AG04449 (cell line): Measurements from ENCODE around the gene OR51L1.
"Not testable (repeated sequence)": the region's sequence is repeated elsewhere in the genome, so short reads cannot be mapped to it uniquely, and the experiment has no call there.

Experiments used
- CTCF ChIA-PET: fragments of 350-600 bp; formaldehyde crosslinking; extraction: SDS; loops from one replicate; lab custom pipeline; 2021; ENCODE audit warnings: antibody characterized with exemption; lab: Yijun Ruan, JAX
- POLR2A ChIA-PET: fragments of 400-600, 350-600 bp; formaldehyde crosslinking; extraction: SDS; loops from one replicate; lab custom pipeline; 2020; ENCODE audit warnings: antibody characterized with exemption, inconsistent platforms; lab: Yijun Ruan, JAX
- DNase-seq: peaks from one replicate; pipeline ENCODE4 v3.0.0-alpha.2; 2010; ENCODE audit warnings: low read depth, low spot score
- H3K4me3 ChIP-seq: 2 replicates; pipeline ENCODE4 v1.5.1; 2011; ENCODE audit warnings: low read depth, mild to moderate bottlenecking, control low read depth, low read length
- CTCF ChIP-seq: IDR thresholded peaks from one replicate; pipeline ENCODE4 v1.5.1; 2011; ENCODE audit warnings: mild to moderate bottlenecking, moderate library complexity, low read length, control low read depth, inconsistent platforms; ENCODE audit not compliant: insufficient read depth; ENCODE audit errors: missing control alignments

The OR51L1 gene

DNA sequence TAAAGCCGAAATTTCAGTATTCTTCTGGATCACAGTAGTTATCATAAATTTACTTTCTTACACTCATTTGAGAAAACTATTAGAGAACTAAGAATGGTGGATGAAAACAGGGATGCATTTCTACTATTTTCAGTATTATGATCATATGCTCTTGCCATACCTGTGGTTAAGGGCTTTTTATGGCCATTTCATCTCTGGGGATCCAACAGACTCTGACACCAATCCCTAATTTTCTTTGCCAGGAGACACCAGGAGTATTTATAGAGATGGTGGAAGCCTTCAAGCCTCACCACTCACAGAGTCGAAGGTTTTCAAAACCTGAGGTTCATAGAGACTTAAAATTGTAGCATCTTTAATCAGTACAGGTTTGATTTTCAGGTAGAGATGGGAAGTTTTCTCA lies at the start of gene OR51L1:
Gene OR51L1, plus strand, starts transcription at position 301 of the 400 bp plus-strand sequence. CDS start 4,132 bp downstream, outside the sequence.
- DNase-seq = no peak
- CTCF ChIA-PET = no interaction called here
- H3K4me3 ChIP-seq = no peak within 1 kb of the TSS
- TF ChIP-seq CTCF = no peak
- POLR2A ChIA-PET = no interaction called here

GRCh38 chr11:4947505-4947904 lies 47.1 kb upstream of the OR51L1 start, which contains the start of gene OR51A4:
Gene OR51A4 (minus strand): TSS chr11:4947605. CDS start chr11:4947100, 505 bp downstream.
- DNase-seq = no peak
- ChIA-PET CTCF (no interaction called here), POLR2A (no interaction called here)
- H3K4me3 ChIP-seq = no peak within 1 kb of the TSS
- TF ChIP-seq CTCF = no peak

- DNase-seq, POLR2A ChIA-PET, CTCF ChIA-PET, H3K4me3 ChIP-seq: not testable (repeated sequence)
Measured at GRCh38 chr11:4955613-4956012, 39.0 kb upstream of the OR51L1 start, which contains the start of gene OR51A2. Gene OR51A2 (minus strand): TSS chr11:4955713. CDS start chr11:4955713, 0 bp downstream.

GRCh38 chr11:4957396-4957795 lies 37.3 kb upstream of the OR51L1 start:
- CTCF ChIA-PET = no interaction called here

GRCh38 chr11:4960877-4961276 lies 33.8 kb upstream of the OR51L1 start:
- CTCF ChIA-PET = interaction anchor here (0.7 kb wide), 1 partner anchor 324 kb away, joined by 3 read pairs; no protein-coding TSS in a partner anchor
- H3K4me3 ChIP-seq = no peak overlapping the region
- DNase-seq = no peak
- TF ChIP-seq CTCF = no peak
- POLR2A ChIA-PET = no interaction called here

More at GRCh38 chr11:4957396-4957795, 37.3 kb upstream of the OR51L1 start:
- DNase-seq = no peak
- no peak for TF ChIP-seq CTCF
- POLR2A ChIA-PET = no interaction called here
- no peak overlapping the region for H3K4me3 ChIP-seq

- CTCF ChIA-PET = no interaction called here
- DNase-seq = no peak
- H3K4me3 ChIP-seq = no peak overlapping the region
- TF ChIP-seq CTCF = no peak
- POLR2A ChIA-PET = no interaction called here
Measured at GRCh38 chr11:4962816-4963215, 31.8 kb upstream of the OR51L1 start.

DNA sequence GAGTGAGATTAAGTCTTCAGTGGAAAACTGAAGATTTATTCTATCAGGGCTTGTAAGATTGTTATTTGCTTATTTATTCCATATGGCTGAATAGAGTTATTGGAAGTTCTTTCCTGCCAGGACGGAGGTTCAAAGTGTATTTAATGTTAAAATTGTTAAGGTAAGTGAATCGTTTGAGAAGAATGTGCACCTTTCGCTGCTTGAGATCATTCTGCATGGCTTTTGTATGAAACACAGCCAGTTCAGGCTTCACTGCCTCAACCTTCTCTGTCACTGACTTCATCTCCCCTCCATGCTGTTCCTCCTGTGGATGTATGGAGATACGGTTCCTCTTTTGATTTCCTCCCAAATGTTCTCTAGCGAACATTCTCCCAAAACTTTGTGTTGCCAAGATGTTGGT lies 19.2 kb upstream of the OR51L1 start:
- no peak overlapping the region for H3K4me3 ChIP-seq
- CTCF ChIA-PET = no interaction called here
- DNase-seq = no peak
- TF ChIP-seq CTCF = no peak
- POLR2A ChIA-PET = no interaction called here
